ENCODE results near the gene RFT1. TPM values are rescaled to one million over a fixed set of nuclear protein-coding genes. Genes with fewer than 3 reads are reported as not detected.
A peak's percentile ranks its signal among the peaks of the same experiment; 100 is the strongest.

Gene RFT1
- total RNA-seq, 1 experiment from 2014 or later = 15.1 TPM

DNA sequence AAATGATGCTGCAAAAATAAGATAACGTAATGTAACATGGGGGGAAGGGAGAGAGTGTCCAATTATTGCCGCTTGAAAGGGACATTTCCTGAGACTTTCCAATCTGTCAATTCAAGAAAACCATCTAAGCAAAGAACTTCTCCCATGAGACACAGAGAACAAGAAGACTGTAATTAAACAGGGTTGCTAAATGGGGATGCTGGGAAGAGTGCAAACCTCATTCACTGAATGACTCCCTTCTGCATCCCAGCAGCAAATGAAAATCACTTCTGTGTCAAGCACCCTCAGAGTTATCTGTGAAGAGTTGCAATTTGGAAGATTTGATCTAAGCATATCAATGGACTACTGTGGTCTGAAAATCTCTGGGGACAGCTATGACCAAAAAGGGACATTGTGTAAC is 3.6 kb downstream of the RFT1 start:
- no peak for DNase-seq (ENCODE audit: low read depth)

- no peak for DNase-seq (ENCODE audit: low read depth)
These were observed 6.3 kb downstream of the RFT1 start for GRCh38 chr3:53123953-53124352.

DNA sequence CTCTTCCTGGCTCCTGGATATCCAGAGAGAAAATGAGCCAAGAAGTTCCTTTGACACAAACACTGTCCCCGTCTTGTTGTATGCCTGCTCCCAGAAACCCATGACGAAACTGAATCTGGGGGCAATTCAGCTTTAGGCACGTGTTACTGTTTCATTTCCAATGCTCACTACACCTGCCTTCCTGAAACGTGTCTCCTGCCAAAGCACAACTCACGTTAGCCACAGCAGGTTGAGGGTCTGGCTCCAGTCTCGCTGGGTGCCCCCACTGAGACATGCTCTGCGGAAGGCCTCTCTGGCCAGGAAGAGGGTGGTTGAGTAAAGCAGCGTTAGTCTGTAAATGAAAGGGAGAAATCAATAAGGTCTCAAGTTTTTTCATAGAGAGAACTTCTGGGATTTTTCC is 6.7 kb downstream of the RFT1 start:
- no peak for DNase-seq (ENCODE audit: low read depth)

- DNase-seq (ENCODE audit: low read depth) = no peak
These were observed 7.3 kb downstream of the RFT1 start for GRCh38 chr3:53122933-53123305.

GRCh38 chr3:53122255-53122932 is 7.8 kb downstream of the RFT1 start:
- DNase-seq (ENCODE audit: low read depth) = no peak

GRCh38 chr3:53120336-53120735 is 9.9 kb downstream of the RFT1 start:
- DNase-seq (ENCODE audit: low read depth) = no peak

- DNase-seq (ENCODE audit: low read depth) = no peak
These were observed 13.3 kb downstream of the RFT1 start for GRCh38 chr3:53116956-53117355.

GRCh38 chr3:53114412-53115074 is 15.7 kb downstream of the RFT1 start:
- peak; percentile 76 for DNase-seq (ENCODE audit: low read depth)

GRCh38 chr3:53114011-53114400 is 16.2 kb downstream of the RFT1 start:
- DNase-seq (ENCODE audit: low read depth) = peak; percentile 70

DNA sequence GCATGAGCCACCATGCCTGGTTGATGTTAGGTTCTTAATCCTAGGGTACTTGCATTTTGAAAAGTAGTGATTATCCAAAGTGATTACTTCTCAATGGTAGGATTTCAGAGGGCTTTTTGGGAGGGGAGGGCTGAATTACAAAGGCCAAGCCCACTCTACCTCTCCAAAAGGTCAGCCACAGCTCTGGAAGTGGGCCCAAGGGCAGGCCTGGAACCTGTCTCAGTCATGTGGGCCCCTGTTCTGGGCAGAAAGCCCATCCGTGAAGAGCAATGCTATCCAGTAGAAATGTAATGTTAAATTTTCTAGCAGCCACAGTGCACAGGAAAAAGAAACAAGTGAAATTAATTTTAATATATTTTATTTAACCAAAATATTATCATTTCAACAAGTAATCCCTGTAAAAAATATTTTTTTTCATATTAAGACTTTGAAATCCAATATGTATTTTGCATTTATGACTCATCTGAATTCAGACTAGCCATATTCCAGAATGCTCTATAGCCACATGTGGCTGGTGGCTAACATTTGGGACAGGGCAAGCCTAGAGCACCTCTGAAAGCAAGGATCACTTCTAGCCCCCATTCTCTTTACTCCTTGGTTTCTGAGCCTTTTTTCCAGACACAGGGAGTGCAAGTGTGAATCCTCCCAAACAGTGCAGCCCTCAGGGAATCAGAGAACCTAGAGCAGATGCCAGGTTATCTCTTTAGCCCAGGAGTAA is 16.8 kb downstream of the RFT1 start:
- no peak for DNase-seq (ENCODE audit: low read depth)

GRCh38 chr3:53111822-53112221 is 18.4 kb downstream of the RFT1 start:
- no peak for DNase-seq (ENCODE audit: low read depth)

DNA sequence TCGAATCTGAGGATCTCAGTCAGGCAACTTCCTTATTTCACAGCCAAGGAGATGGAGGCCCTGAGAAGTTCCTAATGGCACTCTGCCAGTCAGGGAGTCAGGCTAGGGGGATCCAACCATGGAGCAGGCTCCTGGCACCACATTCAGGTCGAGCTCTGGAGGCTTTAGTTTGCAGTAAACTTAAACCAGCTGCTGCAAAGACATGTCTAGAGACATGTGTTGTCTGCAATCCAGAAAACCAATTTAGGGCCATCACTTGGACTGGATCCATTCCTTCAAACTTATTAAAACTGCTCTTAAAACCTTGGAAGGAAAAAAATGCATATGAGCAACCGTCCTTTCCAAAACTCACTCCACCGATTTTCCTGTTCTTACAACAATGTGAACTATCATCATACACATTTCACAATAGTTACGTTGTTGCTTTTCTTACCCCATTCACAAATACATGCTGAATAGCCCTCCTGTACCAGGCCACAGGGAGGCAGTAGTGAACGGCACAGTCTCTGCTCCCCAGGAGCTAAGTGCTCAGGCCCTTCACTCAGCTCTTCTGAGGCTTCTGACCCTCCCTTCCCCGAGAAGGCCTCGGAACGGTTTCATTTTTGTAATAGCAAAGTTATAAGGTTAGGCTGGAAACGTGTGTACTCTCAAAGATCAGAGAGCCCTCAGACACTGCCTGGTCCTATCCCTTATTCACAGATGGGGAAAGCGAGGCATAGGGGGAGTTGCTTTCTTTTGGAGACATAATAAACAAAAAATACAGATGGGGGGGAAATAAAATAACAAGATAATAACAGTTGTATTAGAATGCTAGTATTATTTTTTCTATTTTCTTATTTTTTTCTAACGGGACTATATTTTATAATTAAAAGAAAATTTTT is 20.1 kb downstream of the RFT1 start:
- DNase-seq (ENCODE audit: low read depth) = no peak

DNA sequence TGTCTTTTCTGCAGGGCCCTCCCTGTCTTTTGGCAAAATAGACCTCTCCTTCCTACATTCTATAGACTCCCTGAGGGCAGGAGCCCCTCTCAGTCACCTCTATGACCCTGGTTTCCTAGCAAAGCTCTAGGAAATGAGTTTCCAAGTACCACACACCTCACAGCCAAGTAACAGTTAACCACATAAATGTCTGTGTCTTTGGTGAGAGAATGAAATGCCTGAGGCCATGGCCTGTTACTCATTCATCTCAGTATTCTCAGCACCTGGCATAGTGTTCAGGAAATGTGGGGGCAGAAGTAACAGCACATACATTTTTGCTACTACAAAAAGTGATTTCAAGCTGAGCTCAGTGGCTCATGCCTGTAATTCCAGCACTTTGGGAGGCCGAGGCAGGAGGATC is 21.0 kb downstream of the RFT1 start:
- DNase-seq (ENCODE audit: low read depth) = peak; percentile 94

DNA sequence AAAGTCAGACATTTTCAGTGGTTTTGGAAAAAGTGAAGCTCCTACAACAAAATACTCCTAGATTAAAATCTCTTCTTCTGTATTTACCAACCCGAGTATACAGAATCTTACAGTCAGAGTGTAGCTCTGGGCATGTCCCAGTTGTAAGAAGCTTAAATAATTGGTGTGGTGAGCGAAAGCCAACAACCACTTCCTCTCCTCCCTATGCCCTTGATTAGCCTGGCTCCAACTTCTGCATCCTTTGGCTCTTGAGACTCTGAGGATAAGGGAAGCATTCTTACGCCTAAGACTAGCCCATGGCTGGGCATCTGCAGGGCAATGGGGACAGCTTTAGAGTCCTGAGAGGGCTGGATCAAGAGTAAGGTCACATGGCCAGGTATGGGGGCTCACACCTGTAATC is 25.5 kb downstream of the RFT1 start:
- DNase-seq (ENCODE audit: low read depth) = peak; percentile 21

GRCh38 chr3:53103397-53104296 is 26.6 kb downstream of the RFT1 start:
- no peak for DNase-seq (ENCODE audit: low read depth)

GRCh38 chr3:53102601-53103147 is 27.6 kb downstream of the RFT1 start:
- no peak for DNase-seq (ENCODE audit: low read depth)

GRCh38 chr3:53101956-53102355 is 28.3 kb downstream of the RFT1 start:
- DNase-seq (ENCODE audit: low read depth) = no peak

GRCh38 chr3:53100818-53101466 is 29.3 kb downstream of the RFT1 start:
- no peak for DNase-seq (ENCODE audit: low read depth)

DNA sequence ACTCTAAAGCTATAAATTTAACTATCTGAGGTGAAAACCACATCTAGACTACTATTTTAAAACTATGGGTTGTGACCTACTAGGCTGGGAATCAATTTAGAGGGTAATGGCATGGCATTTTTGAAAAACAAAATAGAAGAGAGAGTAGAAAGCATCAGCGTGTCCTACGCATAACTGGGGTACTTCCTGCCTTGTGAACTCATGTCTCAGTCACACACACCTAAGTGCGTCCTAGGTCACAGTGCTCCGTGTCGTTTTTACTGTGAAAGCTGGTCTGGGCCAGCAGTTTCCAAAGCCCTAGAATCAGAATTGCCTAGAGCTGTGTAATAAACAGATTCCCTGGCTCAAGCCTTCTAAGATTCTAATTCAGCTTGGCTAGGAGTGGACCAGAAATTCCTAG is 32.3 kb downstream of the RFT1 start:
- DNase-seq (ENCODE audit: low read depth) = no peak

DNA sequence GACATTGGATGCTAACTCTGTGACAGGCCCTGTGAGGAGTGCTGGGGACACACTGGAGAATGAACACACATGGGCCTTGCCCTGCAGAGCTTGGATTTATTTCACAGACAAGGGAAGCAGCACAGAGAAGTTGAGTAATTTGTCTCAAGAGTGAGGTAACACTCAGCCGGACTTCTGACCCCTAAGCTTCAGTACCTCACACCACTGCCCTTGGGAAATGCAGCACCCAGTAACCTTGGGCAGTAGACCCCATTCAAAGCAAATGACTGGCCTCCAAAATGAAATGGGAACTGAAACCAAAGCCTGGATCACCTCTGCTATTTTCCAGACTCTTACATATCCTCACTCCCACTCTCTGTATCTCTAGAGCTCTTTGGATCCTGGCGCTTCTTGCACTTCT is 37.3 kb downstream of the RFT1 start:
- DNase-seq (ENCODE audit: low read depth) = no peak

Measured in M059J (cell line).